ENCODE results near the gene MAPK6.

MAPK6 gene

DNA sequence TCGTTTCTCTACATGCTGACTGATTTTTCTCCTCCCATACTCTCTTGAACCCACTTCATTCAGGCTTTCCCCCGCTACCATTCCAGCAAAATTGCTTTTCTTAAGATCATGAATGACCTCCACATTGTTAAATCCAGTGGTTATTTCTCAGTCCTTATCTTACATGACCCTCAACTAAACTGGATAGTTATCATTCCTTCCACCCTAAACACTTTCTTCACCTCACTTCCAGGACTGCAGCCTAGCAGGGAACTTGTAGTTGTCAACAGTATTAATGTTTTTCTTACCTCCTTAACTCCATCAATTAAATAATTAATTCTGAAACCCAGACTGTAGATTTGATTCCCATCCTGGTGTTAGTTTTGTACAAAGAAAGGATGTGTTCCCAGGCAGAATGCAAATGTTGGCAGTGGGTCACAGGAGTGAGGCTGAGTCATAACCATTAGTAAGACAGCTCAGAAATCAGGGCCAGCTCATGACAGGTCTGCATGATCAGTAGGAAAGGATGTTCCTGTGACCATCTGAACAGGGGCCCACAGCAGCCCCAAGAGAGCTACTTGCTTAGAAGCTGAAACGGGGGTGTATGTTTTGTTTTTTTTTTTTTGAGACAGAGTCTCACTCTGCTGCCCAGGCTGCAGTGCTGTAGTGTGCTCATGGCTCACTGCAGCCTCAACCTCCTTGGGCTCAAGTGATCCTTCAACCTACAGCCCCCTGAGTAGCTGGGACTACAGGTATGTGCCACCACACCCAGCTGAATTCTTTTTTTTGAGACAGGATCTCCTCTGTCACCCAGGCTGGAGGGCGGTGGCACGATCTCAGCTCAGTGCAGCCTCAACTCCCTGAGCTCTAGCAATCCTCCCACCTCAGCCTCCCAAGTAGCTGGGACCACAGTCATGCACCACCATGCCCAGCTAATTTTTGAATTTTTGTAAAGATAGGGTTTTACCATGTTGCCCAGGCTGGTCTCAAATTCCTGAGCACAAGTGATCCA is 84.5 kb downstream of the MAPK6 start:
- peak; percentile 100 for DNase-seq (ENCODE audit: low read depth)
- TF ChIP-seq CTCF (conservative IDR thresholded peaks at IDR 0.05; ENCODE audit: control insufficient read depth, insufficient read depth, low read depth, low read length) = no peak
- H3K4me3 ChIP-seq (ENCODE audit: control insufficient read depth, low read depth, low read length) = no peak overlapping the region

DNA sequence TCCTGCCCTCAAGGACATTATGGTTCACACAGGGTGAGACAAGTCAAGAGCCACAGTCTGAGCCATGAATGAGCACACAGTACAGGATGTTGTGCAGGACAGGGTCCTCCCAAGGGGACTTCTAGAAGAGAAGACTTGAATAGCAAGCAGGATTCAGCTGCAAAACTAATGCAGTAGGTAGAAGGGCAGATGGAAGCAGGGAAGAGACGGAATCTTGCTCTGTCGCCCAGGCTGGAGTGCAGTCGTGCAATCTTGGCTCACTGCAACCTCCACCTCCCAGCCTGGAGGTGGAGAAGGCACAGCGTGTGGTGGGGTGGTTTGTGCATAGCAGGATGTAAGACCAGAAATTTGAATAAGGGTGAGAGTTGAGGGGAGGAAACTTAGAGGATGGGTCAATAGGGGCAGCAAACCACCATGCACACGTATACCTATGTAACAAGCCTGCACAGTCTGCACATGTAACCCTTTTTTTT is 85.5 kb downstream of the MAPK6 start:
- DNase-seq (ENCODE audit: low read depth) = no peak
- no peak for TF ChIP-seq CTCF (conservative IDR thresholded peaks at IDR 0.05; ENCODE audit: control insufficient read depth, insufficient read depth, low read depth, low read length)

DNA sequence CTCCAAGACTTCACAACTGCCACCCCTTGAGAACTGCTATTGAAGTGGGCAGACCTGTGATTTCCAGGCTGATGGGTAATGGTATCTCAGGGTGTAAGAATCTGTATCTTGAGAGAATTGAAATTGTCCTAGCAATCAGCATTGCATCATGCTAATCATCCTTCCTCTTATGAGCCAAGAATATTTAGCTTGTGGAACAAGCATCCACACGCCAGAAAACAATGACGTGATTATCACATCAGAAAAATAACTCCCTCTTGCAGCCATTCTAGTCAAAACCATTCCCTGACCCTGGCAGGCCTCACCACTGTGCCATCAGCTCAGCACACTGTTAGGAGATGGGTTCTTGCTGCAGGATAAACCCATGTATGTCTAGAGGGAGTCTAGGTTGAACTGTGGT is 86.8 kb downstream of the MAPK6 start:
- DNase-seq (ENCODE audit: low read depth) = no peak
- no peak overlapping the region for H3K4me3 ChIP-seq (ENCODE audit: control insufficient read depth, low read depth, low read length)

More for the DNA sequence above, 85.5 kb downstream of the MAPK6 start:
- H3K4me3 ChIP-seq (ENCODE audit: control insufficient read depth, low read depth, low read length) = no peak overlapping the region

DNA sequence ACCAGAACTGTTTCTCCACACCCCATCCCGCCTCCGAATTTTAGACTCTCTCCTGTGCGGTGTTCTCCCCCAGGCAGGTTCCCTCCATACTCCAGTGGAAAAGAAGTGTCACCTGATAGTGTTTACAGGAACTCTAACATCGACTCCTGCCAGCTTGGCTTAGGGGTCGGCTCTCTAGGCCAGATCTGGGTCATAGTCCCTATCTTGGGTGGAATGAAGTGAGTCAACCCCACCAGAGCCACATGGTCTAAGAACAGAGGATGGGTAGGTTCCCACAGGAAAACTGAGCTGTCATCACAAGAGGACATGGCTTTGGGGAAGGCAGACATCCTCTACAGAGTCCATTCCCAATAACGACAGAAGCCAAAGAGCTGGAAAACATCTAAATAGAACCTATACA is 87.6 kb downstream of the MAPK6 start:
- no peak for DNase-seq (ENCODE audit: low read depth)
- H3K4me3 ChIP-seq (ENCODE audit: control insufficient read depth, low read depth, low read length) = no peak overlapping the region
- TF ChIP-seq CTCF (conservative IDR thresholded peaks at IDR 0.05; ENCODE audit: control insufficient read depth, insufficient read depth, low read depth, low read length) = no peak

More for the DNA sequence above, 86.8 kb downstream of the MAPK6 start:
- TF ChIP-seq CTCF (conservative IDR thresholded peaks at IDR 0.05; ENCODE audit: control insufficient read depth, insufficient read depth, low read depth, low read length) = no peak

DNA sequence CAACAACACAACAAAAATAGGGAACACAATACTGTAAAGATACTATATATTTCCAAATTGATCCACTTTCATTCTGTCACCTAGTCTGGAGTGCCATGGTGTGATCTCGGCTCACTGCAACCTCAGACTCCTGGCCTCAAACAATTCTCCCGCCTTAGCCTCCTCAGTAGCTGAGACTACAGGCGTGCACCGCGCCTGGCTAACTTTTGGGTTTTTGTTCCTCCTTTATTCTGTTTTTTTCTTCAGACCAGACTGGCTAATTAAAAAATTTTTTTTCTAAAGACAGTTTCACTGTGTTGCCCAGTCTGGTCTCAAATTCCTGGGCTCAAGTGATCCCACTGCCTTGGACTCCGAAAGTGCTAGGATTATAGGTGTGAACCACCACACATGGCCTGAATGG is 88.2 kb downstream of the MAPK6 start:
- H3K4me3 ChIP-seq (ENCODE audit: control insufficient read depth, low read depth, low read length) = no peak overlapping the region
- no peak for TF ChIP-seq CTCF (conservative IDR thresholded peaks at IDR 0.05; ENCODE audit: control insufficient read depth, insufficient read depth, low read depth, low read length)
- DNase-seq (ENCODE audit: low read depth) = no peak

GRCh38 chr15:52109559-52110451 is 90.8 kb downstream of the MAPK6 start:
- TF ChIP-seq CTCF (conservative IDR thresholded peaks at IDR 0.05; ENCODE audit: control insufficient read depth, insufficient read depth, low read depth, low read length) = no peak
- no peak for DNase-seq (ENCODE audit: low read depth)
- H3K4me3 ChIP-seq (ENCODE audit: control insufficient read depth, low read depth, low read length) = no peak overlapping the region
